ENCODE data around the gene ANKS1B. TPM values are rescaled to one million over a fixed set of nuclear protein-coding genes. Genes with fewer than 3 reads are reported as not detected.

The ANKS1B gene
- total RNA-seq, 1 donor from 2014 or later = 5.6 TPM

DNA sequence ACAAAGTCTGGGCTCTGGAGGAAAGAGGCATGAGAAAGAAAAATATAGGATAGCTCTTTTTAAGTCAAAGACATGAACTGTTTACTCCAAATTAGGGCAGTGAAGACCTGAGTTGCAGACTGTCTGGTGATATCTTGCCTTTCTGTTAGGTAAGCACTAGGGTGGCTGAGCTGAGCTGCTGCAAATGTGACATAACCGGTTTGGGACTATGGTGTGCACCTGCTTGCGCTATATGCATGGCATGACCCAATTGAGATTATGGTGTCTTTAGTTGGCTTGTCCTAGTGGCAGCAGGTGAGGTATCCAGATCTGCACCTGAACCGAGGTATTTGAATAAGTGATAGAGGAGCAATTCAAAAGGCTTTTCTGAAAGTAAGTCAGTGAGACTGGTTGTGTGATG lies 994.1 kb downstream of the ANKS1B start:
- H3K27ac Mint-ChIP-seq (ENCODE audit: unreplicated experiment) = no peak overlapping the region
- peaks cover 4% of the 10 kb centered on the region for H3K9me3 Mint-ChIP-seq
- DNase-seq (ENCODE audit: low read depth, low spot score) = no peak
- H3K36me3 Mint-ChIP-seq (ENCODE audit: low read depth) = peaks cover 5% of the 10 kb centered on the region
- TF ChIP-seq, protein P1, sequence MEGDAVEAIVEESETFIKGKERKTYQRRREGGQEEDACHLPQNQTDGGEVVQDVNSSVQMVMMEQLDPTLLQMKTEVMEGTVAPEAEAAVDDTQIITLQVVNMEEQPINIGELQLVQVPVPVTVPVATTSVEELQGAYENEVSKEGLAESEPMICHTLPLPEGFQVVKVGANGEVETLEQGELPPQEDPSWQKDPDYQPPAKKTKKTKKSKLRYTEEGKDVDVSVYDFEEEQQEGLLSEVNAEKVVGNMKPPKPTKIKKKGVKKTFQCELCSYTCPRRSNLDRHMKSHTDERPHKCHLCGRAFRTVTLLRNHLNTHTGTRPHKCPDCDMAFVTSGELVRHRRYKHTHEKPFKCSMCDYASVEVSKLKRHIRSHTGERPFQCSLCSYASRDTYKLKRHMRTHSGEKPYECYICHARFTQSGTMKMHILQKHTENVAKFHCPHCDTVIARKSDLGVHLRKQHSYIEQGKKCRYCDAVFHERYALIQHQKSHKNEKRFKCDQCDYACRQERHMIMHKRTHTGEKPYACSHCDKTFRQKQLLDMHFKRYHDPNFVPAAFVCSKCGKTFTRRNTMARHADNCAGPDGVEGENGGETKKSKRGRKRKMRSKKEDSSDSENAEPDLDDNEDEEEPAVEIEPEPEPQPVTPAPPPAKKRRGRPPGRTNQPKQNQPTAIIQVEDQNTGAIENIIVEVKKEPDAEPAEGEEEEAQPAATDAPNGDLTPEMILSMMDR (conservative IDR thresholded peaks at IDR 0.05) = no peak
- H3K27me3 Mint-ChIP-seq (ENCODE audit: low read depth) = no peaks in the 10 kb centered on the region
- no peak overlapping the region for H3K4me3 Mint-ChIP-seq
- H3K4me1 Mint-ChIP-seq = no peaks in the 10 kb centered on the region

DNA sequence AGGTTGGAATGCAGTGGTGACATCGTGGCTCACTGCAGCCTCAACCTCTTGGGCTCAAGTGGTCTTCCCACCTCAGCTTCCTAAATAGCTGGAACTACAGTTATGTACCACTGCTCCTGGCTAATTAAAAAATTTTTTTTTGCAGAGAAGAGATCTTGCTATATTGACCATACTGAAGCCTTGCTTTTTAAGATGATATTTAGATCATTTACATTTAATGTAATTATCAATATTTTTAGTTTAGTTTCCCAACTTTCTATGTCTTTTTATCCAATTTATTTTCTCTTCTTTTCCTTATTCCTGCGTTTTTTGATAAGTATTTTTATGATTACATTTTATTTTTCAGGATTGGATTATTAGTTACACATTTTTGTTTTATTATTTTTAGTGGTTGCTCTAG lies 999.6 kb downstream of the ANKS1B start:
- TF ChIP-seq, protein P1 (conservative IDR thresholded peaks at IDR 0.05) = no peak
- peaks cover 10% of the 10 kb centered on the region for H3K9me3 Mint-ChIP-seq
- no peak overlapping the region for H3K27ac Mint-ChIP-seq (ENCODE audit: unreplicated experiment)
- no peaks in the 10 kb centered on the region for H3K4me1 Mint-ChIP-seq
- H3K27me3 Mint-ChIP-seq (ENCODE audit: low read depth) = no peaks in the 10 kb centered on the region
- H3K36me3 Mint-ChIP-seq (ENCODE audit: low read depth) = peaks cover 5% of the 10 kb centered on the region
- no peak for DNase-seq (ENCODE audit: low read depth, low spot score)
- H3K4me3 Mint-ChIP-seq = no peak overlapping the region

DNA sequence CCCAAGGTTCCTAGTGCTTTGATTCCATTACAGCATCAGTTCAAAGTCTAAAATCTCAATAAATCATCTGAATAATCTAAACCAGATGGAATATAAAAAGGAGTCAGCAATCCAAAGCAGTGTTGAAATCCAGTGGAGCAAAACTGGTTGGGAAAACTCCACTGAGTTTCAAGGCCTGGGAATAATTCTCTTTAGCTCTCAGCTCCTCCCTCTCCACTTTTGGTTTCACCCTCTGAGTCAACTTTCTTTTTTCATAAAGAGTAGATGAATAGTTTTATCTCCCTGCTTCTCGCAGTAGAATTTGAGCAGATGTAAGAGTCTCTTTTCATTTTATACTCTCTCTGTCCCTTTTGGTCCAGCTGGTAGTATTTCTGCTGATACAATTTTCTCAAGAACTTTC lies 1001.1 kb downstream of the ANKS1B start:
- no peak for DNase-seq (ENCODE audit: low read depth, low spot score)
- Mint-ChIP-seq H3K4me1 (no peaks in the 10 kb centered on the region), H3K36me3 (ENCODE audit: low read depth) (peaks cover 5% of the 10 kb centered on the region), H3K9me3 (peaks cover 10% of the 10 kb centered on the region), H3K27ac (ENCODE audit: unreplicated experiment) (no peak overlapping the region), H3K4me3 (no peak overlapping the region), H3K27me3 (ENCODE audit: low read depth) (no peaks in the 10 kb centered on the region)
- TF ChIP-seq, protein P1 (conservative IDR thresholded peaks at IDR 0.05) = no peak

DNA sequence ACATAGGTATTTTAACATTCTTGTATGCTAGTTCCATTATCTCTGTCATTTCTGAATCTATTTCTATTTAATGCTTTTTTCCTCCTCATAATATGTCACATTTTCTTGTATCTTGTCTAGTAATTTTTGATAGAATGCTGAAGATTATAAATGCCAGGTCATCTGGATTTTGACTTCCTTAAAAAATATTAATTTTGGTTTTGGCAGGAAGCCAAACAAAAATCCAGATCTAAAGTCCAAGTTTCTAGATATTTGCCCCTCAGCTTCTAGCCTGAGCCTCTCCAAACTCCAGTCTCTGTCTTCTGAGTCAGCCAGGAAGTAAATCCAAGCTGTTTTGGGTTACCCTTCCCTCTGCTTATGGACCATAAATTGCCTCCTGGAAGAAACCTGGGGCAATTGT lies 1004.2 kb downstream of the ANKS1B start:
- Mint-ChIP-seq H3K4me1 (no peaks in the 10 kb centered on the region), H3K9me3 (peaks cover 5% of the 10 kb centered on the region), H3K4me3 (no peak overlapping the region), H3K27ac (ENCODE audit: unreplicated experiment) (no peak overlapping the region), H3K36me3 (ENCODE audit: low read depth) (no peaks in the 10 kb centered on the region), H3K27me3 (ENCODE audit: low read depth) (no peaks in the 10 kb centered on the region)
- TF ChIP-seq, protein P1 (conservative IDR thresholded peaks at IDR 0.05) = no peak
- DNase-seq (ENCODE audit: low read depth, low spot score) = no peak

DNA sequence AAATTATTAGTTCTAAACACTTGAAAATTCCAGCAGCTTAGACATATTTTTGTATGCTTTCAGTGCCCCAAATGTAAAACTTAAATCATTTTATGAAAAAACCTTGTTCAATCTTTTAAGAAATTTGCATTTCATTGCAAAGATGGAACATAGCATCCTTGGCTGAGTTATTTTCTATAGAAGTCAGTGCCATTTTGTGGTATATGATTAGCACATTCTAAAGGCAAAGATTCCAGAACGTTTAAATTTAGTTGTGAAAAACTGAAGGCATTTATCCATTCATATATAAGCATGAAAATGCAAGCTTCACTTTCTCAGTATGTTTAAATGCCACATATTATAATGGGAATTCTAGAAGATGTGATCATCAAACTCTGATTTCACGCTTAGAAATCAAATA lies 1007.5 kb downstream of the ANKS1B start:
- DNase-seq (ENCODE audit: low read depth, low spot score) = no peak
- H3K9me3 Mint-ChIP-seq = peaks cover 5% of the 10 kb centered on the region
- no peaks in the 10 kb centered on the region for H3K36me3 Mint-ChIP-seq (ENCODE audit: low read depth)
- no peaks in the 10 kb centered on the region for H3K4me1 Mint-ChIP-seq
- H3K27me3 Mint-ChIP-seq (ENCODE audit: low read depth) = no peaks in the 10 kb centered on the region
- no peak overlapping the region for H3K4me3 Mint-ChIP-seq
- H3K27ac Mint-ChIP-seq (ENCODE audit: unreplicated experiment) = no peak overlapping the region
- TF ChIP-seq, protein P1 (conservative IDR thresholded peaks at IDR 0.05) = no peak
